Measurements from ENCODE around the gene NDRG3. TPM values are rescaled to one million over a fixed set of nuclear protein-coding genes. Genes with fewer than 3 reads are reported as not detected.

The NDRG3 gene
- polyA plus RNA-seq, 1 experiment: 39.5 TPM

DNA sequence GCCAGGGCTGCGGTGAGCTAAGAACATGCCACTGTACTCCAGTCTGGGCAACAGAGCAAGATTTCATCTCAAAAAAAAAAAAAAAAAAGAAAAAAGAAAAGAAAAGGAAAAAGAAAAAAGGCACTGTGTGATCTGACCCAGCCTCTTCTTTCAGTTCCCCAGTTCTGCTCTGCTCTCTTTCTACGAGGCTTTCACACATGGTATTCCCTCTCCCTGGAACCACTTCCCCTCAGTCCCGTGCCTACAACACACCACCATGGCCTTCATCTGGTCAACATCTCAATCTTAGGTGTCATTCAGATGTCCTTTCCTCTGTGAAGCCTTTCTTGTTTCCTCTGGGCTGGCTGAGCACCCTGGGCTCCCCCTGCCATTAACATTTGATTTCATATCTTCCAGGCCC is 29.9 kb upstream of the NDRG3 start:
- no peak for DNase-seq (ENCODE audit: low read depth, low spot score)
- H3K9me3 ChIP-seq (ENCODE audit: control insufficient read depth, insufficient read depth, low read length): no peaks in the 10 kb centered on the region; the same call in 1 of the 2 replicates
- POLR2A ChIA-PET: interaction anchor here (0.7 kb wide), 1 partner anchor 87 kb away, joined by 4 read pairs; no protein-coding TSS in a partner anchor
- no peaks in the 10 kb centered on the region for H3K27me3 ChIP-seq (ENCODE audit: control insufficient read depth, insufficient read depth, low read length)
- CTCF ChIA-PET: no interaction called here
- TF ChIP-seq, protein P1, sequence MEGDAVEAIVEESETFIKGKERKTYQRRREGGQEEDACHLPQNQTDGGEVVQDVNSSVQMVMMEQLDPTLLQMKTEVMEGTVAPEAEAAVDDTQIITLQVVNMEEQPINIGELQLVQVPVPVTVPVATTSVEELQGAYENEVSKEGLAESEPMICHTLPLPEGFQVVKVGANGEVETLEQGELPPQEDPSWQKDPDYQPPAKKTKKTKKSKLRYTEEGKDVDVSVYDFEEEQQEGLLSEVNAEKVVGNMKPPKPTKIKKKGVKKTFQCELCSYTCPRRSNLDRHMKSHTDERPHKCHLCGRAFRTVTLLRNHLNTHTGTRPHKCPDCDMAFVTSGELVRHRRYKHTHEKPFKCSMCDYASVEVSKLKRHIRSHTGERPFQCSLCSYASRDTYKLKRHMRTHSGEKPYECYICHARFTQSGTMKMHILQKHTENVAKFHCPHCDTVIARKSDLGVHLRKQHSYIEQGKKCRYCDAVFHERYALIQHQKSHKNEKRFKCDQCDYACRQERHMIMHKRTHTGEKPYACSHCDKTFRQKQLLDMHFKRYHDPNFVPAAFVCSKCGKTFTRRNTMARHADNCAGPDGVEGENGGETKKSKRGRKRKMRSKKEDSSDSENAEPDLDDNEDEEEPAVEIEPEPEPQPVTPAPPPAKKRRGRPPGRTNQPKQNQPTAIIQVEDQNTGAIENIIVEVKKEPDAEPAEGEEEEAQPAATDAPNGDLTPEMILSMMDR (IDR thresholded peaks at IDR 0.05; ENCODE audit: low read depth, low read length): no peak
- H3K27ac ChIP-seq (ENCODE audit: low read depth, low read length): no peak overlapping the region
- no peak overlapping the region for H3K4me3 ChIP-seq (ENCODE audit: low read depth, low read length)

DNA sequence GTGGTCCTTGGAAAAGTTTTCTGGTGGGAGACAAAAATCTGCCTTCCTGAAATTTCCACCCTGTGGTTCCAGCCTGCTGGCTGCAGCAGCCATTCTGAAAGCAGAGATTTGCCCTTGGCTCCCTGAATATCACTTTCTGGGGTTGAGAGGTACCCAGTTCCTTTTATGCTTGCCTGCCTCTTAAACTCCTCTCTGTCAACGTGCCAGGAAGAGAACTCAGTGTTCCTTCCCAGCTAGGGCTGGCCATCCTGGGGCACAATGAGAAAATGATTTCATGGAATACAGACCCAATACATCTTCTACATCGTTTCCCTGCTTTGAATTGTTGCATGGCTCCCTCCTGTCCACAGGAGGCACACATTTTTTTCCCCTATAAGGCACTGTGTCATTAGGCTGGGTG is 29.3 kb upstream of the NDRG3 start:
- DNase-seq (ENCODE audit: low read depth, low spot score): no peak
- H3K9me3 ChIP-seq (ENCODE audit: control insufficient read depth, insufficient read depth, low read length): no peaks in the 10 kb centered on the region; the same call in 1 of the 2 replicates
- H3K4me3 ChIP-seq (ENCODE audit: low read depth, low read length): no peak overlapping the region
- POLR2A ChIA-PET: interaction anchor here (2.8 kb wide), 1 partner anchor 87 kb away, joined by 13 read pairs; a partner anchor contains a TSS
- CTCF ChIA-PET: interaction anchor here (0.9 to 1.9 kb wide), 5 partner anchors 12 to 572 kb away, joined by 3 to 15 read pairs (median 5); no protein-coding TSS in a partner anchor
- TF ChIP-seq, protein P1 (IDR thresholded peaks at IDR 0.05; ENCODE audit: low read depth, low read length): no peak
- H3K27me3 ChIP-seq (ENCODE audit: control insufficient read depth, insufficient read depth, low read length): no peaks in the 10 kb centered on the region
- H3K27ac ChIP-seq (ENCODE audit: low read depth, low read length): no peak overlapping the region

DNA sequence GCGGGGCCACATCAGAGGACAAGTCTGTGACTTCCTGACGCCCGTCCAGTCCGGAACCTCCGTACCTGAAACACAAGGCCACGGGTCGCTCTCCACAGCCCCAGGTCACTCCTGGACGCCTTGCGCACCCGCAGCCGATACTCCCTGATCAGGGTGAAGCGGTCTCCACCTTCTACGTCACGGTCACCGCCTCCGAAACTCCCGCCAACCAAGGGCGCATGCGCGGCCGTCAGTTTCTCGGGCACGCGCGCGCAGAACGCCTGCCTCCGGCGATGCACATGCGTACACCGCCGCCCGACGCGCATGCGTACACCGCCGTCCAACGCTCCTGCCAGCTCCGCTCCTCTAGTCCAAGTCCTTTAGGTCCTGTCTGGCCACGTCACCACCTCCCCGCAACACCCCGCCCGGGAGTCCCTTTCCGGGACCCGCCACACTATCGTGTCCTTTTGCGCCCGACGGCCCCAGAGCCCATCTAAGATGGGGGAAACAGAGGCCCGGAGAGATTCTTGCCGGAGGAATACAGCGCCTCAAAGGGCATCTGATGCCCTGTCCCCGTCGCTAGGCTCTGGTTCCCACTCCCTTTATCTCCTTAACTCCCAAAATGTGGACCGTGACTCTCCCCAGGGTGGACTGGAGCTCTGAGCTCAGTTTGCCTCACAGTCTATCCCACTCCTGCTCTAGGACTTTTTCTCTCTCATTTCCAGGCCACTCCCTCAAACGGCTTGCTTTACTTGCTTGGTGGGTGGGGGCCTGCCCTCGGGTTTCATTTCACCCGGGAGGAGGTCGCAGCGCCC is 27.9 kb upstream of the NDRG3 start, which contains the start of gene DSN1:
TSS of gene DSN1 (minus strand) at position 167 of the 794 bp plus-strand sequence. CDS start 2,305 bp downstream, outside the sequence.
- Histone ChIP-seq H3K27me3 (ENCODE audit: control insufficient read depth, insufficient read depth, low read length) (no peaks in the 10 kb centered on the region), H3K9me3 (ENCODE audit: control insufficient read depth, insufficient read depth, low read length) (no peaks in the 10 kb centered on the region; the same call in 1 of the 2 replicates), H3K4me3 (ENCODE audit: low read depth, low read length) (peak within 1 kb of the TSS; percentile 91), H3K27ac (ENCODE audit: low read depth, low read length) (peak within 1 kb of the TSS; percentile 98)
- TF ChIP-seq, protein P1 (IDR thresholded peaks at IDR 0.05; ENCODE audit: low read depth, low read length): no peak; the same call in 1 of the 2 replicates
- peak; percentile 95 for DNase-seq (ENCODE audit: low read depth, low spot score)
- CTCF ChIA-PET: interaction anchor here (0.5 to 2.4 kb wide), 42 partner anchors 9 to 1084 kb away, joined by 3 to 17 read pairs (median 4); a partner anchor contains a TSS
- POLR2A ChIA-PET: interaction anchor here (0.6 to 2.8 kb wide), 10 partner anchors 11 to 200 kb away, joined by 3 to 13 read pairs (median 6); partner anchors contain the start of gene TGIF2

DNA sequence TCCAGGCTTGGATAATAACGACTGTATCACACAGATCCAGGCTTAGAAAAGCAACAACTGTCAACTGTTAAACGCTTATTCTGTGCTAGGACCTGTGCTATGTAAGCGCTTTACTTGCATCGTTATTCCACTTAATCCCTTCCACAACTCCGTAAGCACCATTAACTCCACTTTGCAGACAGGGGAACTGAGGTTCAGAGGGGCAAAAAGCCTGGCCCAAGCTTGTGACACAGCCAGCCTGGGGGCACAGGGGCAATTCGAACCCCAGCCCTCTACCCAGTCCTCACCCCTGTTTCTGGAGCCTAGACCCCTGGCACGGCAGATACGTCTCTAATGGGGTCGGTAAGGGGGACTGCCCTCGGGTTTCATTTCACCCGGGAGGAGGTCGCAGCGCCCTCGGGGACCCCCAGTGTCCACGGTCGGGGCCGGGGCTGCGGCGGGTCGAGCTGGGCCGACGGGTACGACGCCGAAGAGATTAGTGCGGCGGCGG is 27.3 kb upstream of the NDRG3 start:
- POLR2A ChIA-PET: interaction anchor here (0.8 to 2.8 kb wide), 9 partner anchors 10 to 199 kb away, joined by 3 to 13 read pairs (median 6); partner anchors contain the start of gene TGIF2
- TF ChIP-seq, protein P1 (IDR thresholded peaks at IDR 0.05; ENCODE audit: low read depth, low read length): no peak
- H3K4me3 ChIP-seq (ENCODE audit: low read depth, low read length): peak overlapping the region; percentile 91
- DNase-seq (ENCODE audit: low read depth, low spot score): no peak
- no peak overlapping the region for H3K27ac ChIP-seq (ENCODE audit: low read depth, low read length)
- H3K9me3 ChIP-seq (ENCODE audit: control insufficient read depth, insufficient read depth, low read length): no peaks in the 10 kb centered on the region; the same call in 1 of the 2 replicates
- CTCF ChIA-PET: interaction anchor here (0.8 to 2.4 kb wide), 12 partner anchors 8 to 160 kb away, joined by 3 to 17 read pairs (median 6); a partner anchor contains a TSS
- no peaks in the 10 kb centered on the region for H3K27me3 ChIP-seq (ENCODE audit: control insufficient read depth, insufficient read depth, low read length)
